Measurements from ENCODE around the gene ACTA2.
A peak's percentile ranks its signal among the peaks of the same experiment; 100 is the strongest.

ACTA2 gene

DNA sequence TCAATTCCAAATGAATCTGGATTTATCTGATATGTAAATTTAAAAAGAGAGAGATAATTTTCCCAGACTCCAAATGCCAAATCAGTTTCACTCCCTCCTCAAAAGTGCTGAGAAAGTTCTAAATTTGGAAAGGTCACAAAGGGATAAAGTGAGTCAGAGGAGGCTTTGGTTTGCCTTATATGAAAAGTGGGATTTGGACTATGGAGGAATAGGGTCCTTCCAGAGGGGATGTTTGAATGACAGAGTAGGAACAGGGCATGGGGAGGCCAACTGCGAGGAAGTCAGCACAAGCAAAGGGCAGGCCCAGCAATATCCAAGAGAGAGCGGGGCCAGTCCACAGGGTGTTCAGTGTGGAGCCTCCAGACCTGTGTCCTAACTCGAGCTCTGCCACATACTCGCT lies 28.2 kb upstream of the ACTA2 start:
- peak overlapping the region; percentile 43 for H3K27ac ChIP-seq (ENCODE audit: low read depth, low read length, severe bottlenecking)
- H3K4me1 ChIP-seq (ENCODE audit: control insufficient read depth, insufficient read depth, low read length, poor library complexity, severe bottlenecking) = peaks cover 41% of the 10 kb centered on the region
- H3K4me3 ChIP-seq (ENCODE audit: extremely low read depth, insufficient read depth, low read length, poor library complexity, severe bottlenecking) = no peak overlapping the region
- no peaks in the 10 kb centered on the region for H3K9me3 ChIP-seq (ENCODE audit: control insufficient read depth, low read length)
- H3K36me3 ChIP-seq (ENCODE audit: control insufficient read depth, insufficient read depth, low read length) = no peaks in the 10 kb centered on the region
- 86 to 100% methylated on average over 1 of the region's 4 CpGs for WGBS, 2 experiments (ENCODE audit: insufficient coverage in 2 of 2)

DNA sequence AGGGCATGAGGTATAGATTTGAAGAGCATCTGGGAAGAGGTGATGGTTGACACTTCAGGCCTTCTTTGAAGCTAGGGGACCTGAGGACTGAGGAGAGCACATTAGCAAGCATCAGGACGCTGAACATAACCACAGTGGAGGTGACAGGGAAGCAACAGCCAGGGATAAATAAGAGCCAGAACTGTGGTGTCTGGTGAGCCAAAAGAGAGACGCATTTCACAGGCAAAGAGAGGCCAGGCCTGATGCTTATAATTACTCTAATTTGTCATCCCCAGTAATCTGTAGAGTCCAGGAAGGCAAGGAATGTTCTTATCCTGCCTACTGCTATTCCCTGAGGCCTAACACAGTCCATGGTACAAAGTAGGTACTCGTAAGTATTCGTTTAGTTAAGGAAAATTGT lies 27.7 kb upstream of the ACTA2 start:
- H3K4me3 ChIP-seq (ENCODE audit: extremely low read depth, insufficient read depth, low read length, poor library complexity, severe bottlenecking) = no peak overlapping the region
- no peaks in the 10 kb centered on the region for H3K36me3 ChIP-seq (ENCODE audit: control insufficient read depth, insufficient read depth, low read length)
- WGBS, 2 experiments (ENCODE audit: insufficient coverage in 2 of 2) = 38 to 94% methylated on average over 2 of the region's 4 CpGs
- peaks cover 41% of the 10 kb centered on the region for H3K4me1 ChIP-seq (ENCODE audit: control insufficient read depth, insufficient read depth, low read length, poor library complexity, severe bottlenecking)
- H3K27ac ChIP-seq (ENCODE audit: low read depth, low read length, severe bottlenecking) = peak overlapping the region; percentile 43
- H3K9me3 ChIP-seq (ENCODE audit: control insufficient read depth, low read length) = no peaks in the 10 kb centered on the region

DNA sequence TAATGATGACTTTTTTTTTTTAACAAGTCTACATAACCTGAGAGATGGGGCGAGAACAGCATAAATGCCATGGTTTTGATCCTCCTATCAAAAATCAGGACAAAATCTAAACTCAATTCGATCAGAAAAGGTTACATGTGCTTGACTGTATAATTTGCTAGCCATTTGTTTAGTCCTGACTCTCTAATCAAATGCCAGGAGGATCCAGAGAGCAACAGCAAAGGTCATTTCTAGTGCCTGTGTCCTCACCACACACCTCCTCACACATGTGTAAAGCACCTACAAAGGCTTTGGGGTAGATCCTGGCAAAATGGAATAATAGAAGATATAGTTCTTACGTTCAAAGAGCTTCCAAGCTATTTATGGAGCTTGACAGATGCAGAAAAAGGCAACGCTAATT lies 27.0 kb upstream of the ACTA2 start:
- 90% methylated on average over 2 of the region's 4 CpGs; no CpG with 5 or more reads in 1 of the 2 experiments for WGBS, 2 experiments (ENCODE audit: insufficient coverage in 2 of 2)
- H3K27ac ChIP-seq (ENCODE audit: low read depth, low read length, severe bottlenecking) = peak overlapping the region; percentile 6
- no peaks in the 10 kb centered on the region for H3K36me3 ChIP-seq (ENCODE audit: control insufficient read depth, insufficient read depth, low read length)
- no peak overlapping the region for H3K4me3 ChIP-seq (ENCODE audit: extremely low read depth, insufficient read depth, low read length, poor library complexity, severe bottlenecking)
- H3K9me3 ChIP-seq (ENCODE audit: control insufficient read depth, low read length) = no peaks in the 10 kb centered on the region
- H3K4me1 ChIP-seq (ENCODE audit: control insufficient read depth, insufficient read depth, low read length, poor library complexity, severe bottlenecking) = peaks cover 41% of the 10 kb centered on the region

DNA sequence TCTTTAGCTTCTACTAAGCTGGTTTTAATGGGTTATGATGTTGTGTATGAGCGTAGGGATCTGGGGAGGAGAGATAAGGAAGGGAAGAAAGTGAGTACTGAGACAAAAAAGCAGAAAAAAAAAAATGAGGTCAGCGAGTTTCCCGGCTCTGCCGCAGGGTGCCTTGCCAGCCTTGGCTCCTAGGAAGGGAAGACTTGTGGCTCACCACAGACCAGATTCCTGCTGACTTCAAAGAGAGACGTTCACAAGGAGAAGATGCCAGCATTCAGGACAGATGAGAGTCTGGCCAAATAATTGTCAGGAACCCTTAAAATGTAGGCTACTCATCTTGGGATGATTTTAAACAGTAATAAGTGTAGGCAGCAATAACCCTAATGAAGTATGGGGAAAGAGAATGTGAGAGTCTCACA lies 26.6 kb upstream of the ACTA2 start:
- peaks cover 41% of the 10 kb centered on the region for H3K4me1 ChIP-seq (ENCODE audit: control insufficient read depth, insufficient read depth, low read length, poor library complexity, severe bottlenecking)
- no peaks in the 10 kb centered on the region for H3K9me3 ChIP-seq (ENCODE audit: control insufficient read depth, low read length)
- 12 to 20% methylated on average over 1 to 4 of the region's 5 CpGs for WGBS, 2 experiments (ENCODE audit: insufficient coverage in 2 of 2)
- H3K4me3 ChIP-seq (ENCODE audit: extremely low read depth, insufficient read depth, low read length, poor library complexity, severe bottlenecking) = no peak overlapping the region
- H3K36me3 ChIP-seq (ENCODE audit: control insufficient read depth, insufficient read depth, low read length) = no peaks in the 10 kb centered on the region
- H3K27ac ChIP-seq (ENCODE audit: low read depth, low read length, severe bottlenecking) = peak overlapping the region; percentile 6

DNA sequence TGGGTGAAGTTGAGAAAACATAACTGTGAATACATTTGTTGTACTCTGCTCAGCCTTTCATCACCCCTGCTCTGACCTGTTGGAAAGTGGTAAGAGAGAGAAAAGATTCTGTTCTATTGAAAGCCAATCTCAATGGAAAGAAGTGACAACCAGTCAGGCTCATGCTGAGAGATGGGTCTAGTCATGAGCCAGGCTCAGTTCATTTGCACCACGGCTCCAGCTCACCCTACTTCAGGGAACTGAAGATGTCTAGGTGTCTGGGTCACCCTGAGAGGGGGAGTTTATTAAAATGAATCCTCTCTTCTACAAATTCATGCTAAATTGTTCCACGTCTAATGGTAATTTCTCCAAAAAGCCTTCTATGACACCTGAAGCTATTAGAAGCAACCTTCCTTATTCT lies 25.9 kb upstream of the ACTA2 start:
- Histone ChIP-seq H3K36me3 (ENCODE audit: control insufficient read depth, insufficient read depth, low read length) (no peaks in the 10 kb centered on the region), H3K9me3 (ENCODE audit: control insufficient read depth, low read length) (no peaks in the 10 kb centered on the region), H3K4me1 (ENCODE audit: control insufficient read depth, insufficient read depth, low read length, poor library complexity, severe bottlenecking) (peaks cover 35% of the 10 kb centered on the region), H3K4me3 (ENCODE audit: extremely low read depth, insufficient read depth, low read length, poor library complexity, severe bottlenecking) (no peak overlapping the region), H3K27ac (ENCODE audit: low read depth, low read length, severe bottlenecking) (no peak overlapping the region)
- WGBS, 2 experiments (ENCODE audit: insufficient coverage in 2 of 2) = no CpG with 5 or more reads among the region's 2 CpGs

DNA sequence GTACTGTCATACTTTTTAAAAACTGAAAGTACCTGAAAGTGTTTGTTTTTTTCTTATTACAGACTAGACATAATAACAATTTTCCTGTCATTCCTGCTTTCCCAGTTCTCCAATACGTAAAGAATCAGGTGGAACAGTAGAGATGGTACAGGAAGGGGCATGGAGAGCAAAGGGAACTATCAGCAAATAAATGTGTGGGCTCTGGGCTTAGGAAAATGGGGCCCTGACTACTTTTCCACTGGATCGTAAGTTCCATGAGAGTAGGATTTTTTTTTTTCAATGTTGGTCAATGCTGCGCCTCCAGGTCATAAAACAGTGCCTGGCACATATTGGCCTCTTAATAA lies 22.8 kb upstream of the ACTA2 start:
- peaks cover 20% of the 10 kb centered on the region for H3K4me1 ChIP-seq (ENCODE audit: control insufficient read depth, insufficient read depth, low read length, poor library complexity, severe bottlenecking)
- H3K36me3 ChIP-seq (ENCODE audit: control insufficient read depth, insufficient read depth, low read length) = no peaks in the 10 kb centered on the region
- H3K9me3 ChIP-seq (ENCODE audit: control insufficient read depth, low read length) = no peaks in the 10 kb centered on the region
- no peak overlapping the region for H3K27ac ChIP-seq (ENCODE audit: low read depth, low read length, severe bottlenecking)
- H3K4me3 ChIP-seq (ENCODE audit: extremely low read depth, insufficient read depth, low read length, poor library complexity, severe bottlenecking) = no peak overlapping the region
- 87 to 100% methylated on average over 1 to 3 of the region's 3 CpGs for WGBS, 2 experiments (ENCODE audit: insufficient coverage in 2 of 2)

DNA sequence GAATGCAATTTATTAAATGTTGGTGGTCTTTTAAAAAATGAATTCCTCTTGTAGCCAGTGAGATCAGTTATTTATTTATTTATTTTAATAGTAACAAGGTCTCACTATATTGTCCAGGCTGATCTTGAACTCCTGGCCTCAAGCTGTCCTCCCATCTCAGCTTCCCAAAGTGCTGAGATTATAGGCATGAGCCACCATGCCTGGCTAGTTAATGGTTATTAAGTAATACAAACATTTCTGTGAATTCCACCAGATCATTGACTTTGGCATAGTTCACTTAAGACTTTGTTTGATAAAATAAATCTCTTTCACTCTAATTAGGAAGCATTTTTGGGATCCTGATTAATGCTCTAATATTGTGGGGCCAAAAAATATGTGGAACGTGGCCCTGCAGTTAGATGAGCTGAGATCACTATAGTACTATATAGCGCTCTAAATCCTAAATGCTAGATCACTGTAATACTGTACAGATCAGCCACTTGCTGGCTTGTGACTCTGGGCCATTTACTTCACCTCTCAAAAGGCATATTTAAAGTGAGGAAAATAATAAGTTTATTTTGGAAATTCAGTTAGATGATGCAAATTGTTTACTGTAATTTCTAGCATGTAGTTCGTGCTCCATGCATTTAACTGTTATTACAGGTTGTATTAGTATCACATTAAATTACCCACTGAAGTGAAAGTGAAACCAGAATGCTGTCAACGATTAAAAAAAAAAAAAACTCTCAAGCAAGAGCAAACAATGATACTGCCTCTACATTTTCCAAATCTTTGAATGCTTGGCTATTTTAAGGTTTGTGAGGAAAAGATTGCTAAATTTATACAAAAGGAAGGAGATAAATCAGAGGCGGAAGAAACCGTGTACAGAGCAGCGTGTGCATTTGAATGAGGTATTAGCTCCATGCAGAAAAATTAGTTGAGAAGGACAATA lies 22.1 kb upstream of the ACTA2 start:
- Histone ChIP-seq H3K4me1 (ENCODE audit: control insufficient read depth, insufficient read depth, low read length, poor library complexity, severe bottlenecking) (peaks cover 13% of the 10 kb centered on the region), H3K9me3 (ENCODE audit: control insufficient read depth, low read length) (no peaks in the 10 kb centered on the region), H3K4me3 (ENCODE audit: extremely low read depth, insufficient read depth, low read length, poor library complexity, severe bottlenecking) (no peak overlapping the region), H3K27ac (ENCODE audit: low read depth, low read length, severe bottlenecking) (no peak overlapping the region), H3K36me3 (ENCODE audit: control insufficient read depth, insufficient read depth, low read length) (no peaks in the 10 kb centered on the region)
- 97 to 100% methylated on average over 1 to 4 of the region's 7 CpGs for WGBS, 2 experiments (ENCODE audit: insufficient coverage in 2 of 2)

DNA sequence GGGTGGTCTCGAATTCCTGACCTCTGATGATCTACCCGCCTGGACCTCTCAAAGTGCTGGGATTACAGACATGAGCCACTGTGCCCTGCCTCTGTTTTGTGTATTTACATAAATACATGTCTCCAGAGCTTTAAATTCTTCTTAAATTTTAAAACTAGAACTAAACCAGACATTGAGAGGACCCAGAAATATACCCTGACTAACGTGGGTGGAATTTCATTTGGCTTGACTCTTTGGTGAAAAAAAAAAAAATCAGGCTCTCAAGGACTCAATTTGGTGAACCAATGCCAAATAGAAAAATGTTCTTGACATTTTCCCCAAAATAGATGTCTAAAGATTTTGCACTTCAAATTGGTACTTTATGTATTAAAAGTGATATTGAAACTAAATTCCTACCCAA lies 21.4 kb upstream of the ACTA2 start:
- H3K36me3 ChIP-seq (ENCODE audit: control insufficient read depth, insufficient read depth, low read length) = no peaks in the 10 kb centered on the region
- H3K27ac ChIP-seq (ENCODE audit: low read depth, low read length, severe bottlenecking) = no peak overlapping the region
- H3K4me1 ChIP-seq (ENCODE audit: control insufficient read depth, insufficient read depth, low read length, poor library complexity, severe bottlenecking) = peaks cover 8% of the 10 kb centered on the region
- WGBS, 2 experiments (ENCODE audit: insufficient coverage in 2 of 2) = 100% methylated on average over 1 of the region's 3 CpGs; no CpG with 5 or more reads in 1 of the 2 experiments
- no peaks in the 10 kb centered on the region for H3K9me3 ChIP-seq (ENCODE audit: control insufficient read depth, low read length)
- H3K4me3 ChIP-seq (ENCODE audit: extremely low read depth, insufficient read depth, low read length, poor library complexity, severe bottlenecking) = no peak overlapping the region

DNA sequence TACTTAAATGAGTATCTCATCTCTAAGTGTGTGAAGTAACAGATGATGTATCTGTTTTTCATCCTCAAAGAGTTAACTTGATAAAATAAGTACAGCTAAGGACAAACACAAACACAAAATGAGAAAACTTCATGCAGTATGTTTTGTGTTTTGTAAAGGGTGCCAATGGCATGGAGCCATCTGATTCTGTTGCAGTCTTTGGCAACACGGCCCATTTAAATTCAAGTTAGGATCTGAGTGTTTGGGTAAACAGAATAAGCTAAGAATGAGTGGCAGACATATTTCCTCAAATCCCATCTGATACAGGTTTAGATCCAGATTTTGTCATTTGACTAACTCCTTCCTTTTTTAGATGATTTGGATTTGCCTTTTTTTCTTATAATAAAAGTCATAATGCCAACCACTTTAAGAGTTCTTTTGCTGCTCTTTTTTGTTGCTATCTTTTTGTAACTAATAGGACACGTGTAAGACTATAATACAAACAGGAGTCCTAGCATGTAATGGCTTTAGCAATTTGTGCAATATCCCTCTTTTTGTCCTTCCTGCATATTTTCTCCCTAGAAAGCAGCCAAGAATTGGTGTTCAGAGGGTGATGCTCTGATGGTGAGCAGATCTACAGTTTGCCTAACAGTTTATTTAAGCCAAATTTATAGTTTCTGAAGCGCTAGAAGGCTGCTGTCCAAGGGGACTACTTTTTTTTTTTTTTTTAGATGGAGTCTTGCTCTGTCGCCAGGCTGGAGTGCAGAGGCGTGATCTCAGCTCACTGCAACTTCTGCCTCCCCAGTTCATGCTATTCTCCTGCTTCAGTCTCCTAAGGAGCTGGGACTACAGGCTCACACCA lies 18.9 kb upstream of the ACTA2 start:
- Histone ChIP-seq H3K4me1 (ENCODE audit: control insufficient read depth, insufficient read depth, low read length, poor library complexity, severe bottlenecking) (peaks cover 13% of the 10 kb centered on the region), H3K9me3 (ENCODE audit: control insufficient read depth, low read length) (no peaks in the 10 kb centered on the region), H3K27ac (ENCODE audit: low read depth, low read length, severe bottlenecking) (no peak overlapping the region), H3K36me3 (ENCODE audit: control insufficient read depth, insufficient read depth, low read length) (no peaks in the 10 kb centered on the region), H3K4me3 (ENCODE audit: extremely low read depth, insufficient read depth, low read length, poor library complexity, severe bottlenecking) (no peak overlapping the region)
- 83 to 90% methylated on average over 2 of the region's 5 CpGs for WGBS, 2 experiments (ENCODE audit: insufficient coverage in 2 of 2)

DNA sequence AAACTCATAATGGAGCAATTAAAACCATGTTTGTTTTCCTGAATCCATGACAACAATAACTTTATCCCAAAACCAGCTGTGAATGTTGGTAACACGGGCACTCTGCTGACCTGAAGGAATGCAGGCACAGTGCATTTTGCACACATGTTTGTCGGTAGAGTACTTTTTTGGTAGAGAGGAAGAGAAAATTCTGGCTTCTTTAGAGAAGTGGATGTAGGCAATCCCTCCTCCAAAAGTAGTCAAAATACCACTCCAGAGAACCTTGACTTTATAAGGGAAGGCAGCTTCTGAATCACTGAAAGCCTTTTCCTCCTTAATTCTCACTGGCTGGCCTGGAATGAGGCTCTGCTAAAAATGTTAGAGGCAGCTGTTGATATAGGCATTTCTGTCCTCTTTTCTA lies 15.8 kb upstream of the ACTA2 start:
- no peak overlapping the region for H3K4me3 ChIP-seq (ENCODE audit: extremely low read depth, insufficient read depth, low read length, poor library complexity, severe bottlenecking)
- H3K9me3 ChIP-seq (ENCODE audit: control insufficient read depth, low read length) = no peaks in the 10 kb centered on the region
- WGBS, 2 experiments (ENCODE audit: insufficient coverage in 2 of 2) = 86% methylated on average over 2 of the region's 2 CpGs; no CpG with 5 or more reads in 1 of the 2 experiments
- no peaks in the 10 kb centered on the region for H3K36me3 ChIP-seq (ENCODE audit: control insufficient read depth, insufficient read depth, low read length)
- peaks cover 26% of the 10 kb centered on the region for H3K4me1 ChIP-seq (ENCODE audit: control insufficient read depth, insufficient read depth, low read length, poor library complexity, severe bottlenecking)
- no peak overlapping the region for H3K27ac ChIP-seq (ENCODE audit: low read depth, low read length, severe bottlenecking)
